DOHH2 (cell line): ENCODE measurements around the gene PRR14.

ENCODE experiments used
- CTCF ChIP-seq: fragments of 200-600 bp; sonication (generic); IDR thresholded peaks from one replicate; pipeline ENCODE4 v1.5.1; 2014; ENCODE audit warnings: antibody characterized with exemption, mild to moderate bottlenecking, low read depth, low read length; ENCODE audit not compliant: poor library complexity, severe bottlenecking
- EZH2phosphoT487 ChIP-seq: fragments of 200-600 bp; sonication (generic); IDR thresholded peaks from 2 replicates; pipeline ENCODE4 v1.6.1; 2017; ENCODE audit warnings: borderline replicate concordance, mild to moderate bottlenecking, antibody characterized with exemption, low read length, moderate library complexity, mixed read lengths

- no peak for TF ChIP-seq CTCF
- no peak for TF ChIP-seq EZH2phosphoT487
These were observed 46.7 kb downstream of the PRR14 start for GRCh38 chr16:30697264-30698138.
